Smooth muscle cell (in vitro differentiated cells): Measurements from ENCODE around the gene RAB11FIP4. TPM values are rescaled to one million over a fixed set of nuclear protein-coding genes. Genes with fewer than 3 reads are reported as not detected.

Experiments
- DNase-seq: peaks from one replicate; lab custom pipeline; 2025; ENCODE audit not compliant: unreplicated experiment; lab: John Stamatoyannopoulos, UW
- H2AFZ ChIP-seq: fragments of 200-600 bp; sonication (generic); 2 replicates; pipeline ENCODE4 v1.6.0; 2016; ENCODE audit warnings: antibody characterized with exemption, low read depth, mild to moderate bottlenecking
- H3F3A ChIP-seq: fragments of 200-600 bp; sonication (generic); 2 replicates; pipeline ENCODE4 v1.6.0; 2017; ENCODE audit warnings: antibody characterized with exemption, low read depth
- H3K27ac ChIP-seq: fragments of 200-600 bp; sonication (generic); 2 replicates; pipeline ENCODE4 v1.5.1; 2016; ENCODE audit warnings: low read depth, mild to moderate bottlenecking
- H3K27me3 ChIP-seq: fragments of 200-600 bp; sonication (generic); 2 replicates; pipeline ENCODE4 v1.6.1; 2016; ENCODE audit warnings: low read depth, mild to moderate bottlenecking
- H3K36me3 ChIP-seq: fragments of 200-600 bp; sonication (generic); 2 replicates; pipeline ENCODE4 v1.5.1; 2016; ENCODE audit warnings: low read depth
- H3K4me1 ChIP-seq: fragments of 200-600 bp; sonication (generic); 2 replicates; pipeline ENCODE4 v1.5.1; 2016; ENCODE audit warnings: low read depth
- H3K4me2 ChIP-seq: fragments of 200-600 bp; sonication (generic); 2 replicates; pipeline ENCODE4 v1.6.0; 2016; ENCODE audit warnings: mild to moderate bottlenecking
- H3K4me3 ChIP-seq: fragments of 200-600 bp; sonication (generic); 2 replicates; pipeline ENCODE4 v1.5.1; 2016; ENCODE audit warnings: mild to moderate bottlenecking
- H3K79me2 ChIP-seq: fragments of 200-600 bp; sonication (generic); 2 replicates; pipeline ENCODE4 v1.6.0; 2016; ENCODE audit warnings: low read depth, mild to moderate bottlenecking
- H3K9ac ChIP-seq: fragments of 200-600 bp; sonication (generic); 2 replicates; pipeline ENCODE4 v1.6.0; 2016; ENCODE audit warnings: low read depth
- H3K9me3 ChIP-seq: fragments of 200-600 bp; sonication (generic); replicated peaks from 2 replicates; pipeline ENCODE4 v1.5.1; 2016; ENCODE audit warnings: low read depth
- H4K20me1 ChIP-seq: fragments of 200-600 bp; sonication (generic); 2 replicates; pipeline ENCODE4 v1.6.0; 2016; ENCODE audit warnings: low read depth
- CTCF ChIP-seq: fragments of 200-600 bp; sonication (generic); IDR thresholded peaks from 2 replicates; pipeline ENCODE4 v1.5.1; 2017; ENCODE audit warnings: borderline replicate concordance, mild to moderate bottlenecking, antibody characterized with exemption; ENCODE audit not compliant: insufficient read depth, poor library complexity, severe bottlenecking
- WGBS: methylation state at CpG from one replicate; pipeline ENCODE4 v1.1.7; 2016; ENCODE audit warnings: low lambda C conversion rate; 5-methylcytosine and 5-hydroxymethylcytosine counted together
- polyA plus RNA-seq: library from polyadenylated mRNA; unstranded; fragments of >200 nt; fragmentation: Nextera tagmentation; extraction: Ambion mirVana; gene quantifications from 2 replicates; pipeline ENCODE4 v1.2.1, GENCODE V29; 2016
- total RNA-seq: library from RNA; depleted of rRNA; stranded (reverse); fragments of >200 nt; gene quantifications from 2 replicates; pipeline ENCODE4 v1.2.3, GENCODE V29; 2014

RAB11FIP4 gene
- total and polyA plus RNA-seq, 2 experiments from 2014 or later, result 0.42 to 2.9 TPM

GRCh38 chr17:31552568-31552967 lies 161.1 kb downstream of the RAB11FIP4 start:
- H3K9ac ChIP-seq, result no peak overlapping the region
- H3K36me3 ChIP-seq, result no peaks in the 10 kb centered on the region
- DNase-seq, result no peak
- no peak for TF ChIP-seq CTCF
- no peaks in the 10 kb centered on the region for H3K27me3 ChIP-seq
- 89% methylated on average over 3 of the region's 3 CpGs for WGBS
- no peaks in the 10 kb centered on the region for H4K20me1 ChIP-seq
- no peak overlapping the region for H3K4me3 ChIP-seq
- H3F3A ChIP-seq, result no peaks in the 10 kb centered on the region
- no peaks in the 10 kb centered on the region for H3K9me3 ChIP-seq
- H3K4me2 ChIP-seq, result no peak overlapping the region
- peaks cover 5% of the 10 kb centered on the region for H3K4me1 ChIP-seq
- no peak overlapping the region for H2AFZ ChIP-seq
- no peak overlapping the region for H3K27ac ChIP-seq
- H3K79me2 ChIP-seq, result no peaks in the 10 kb centered on the region

- Histone ChIP-seq H3K9ac (no peak overlapping the region), H3F3A (no peaks in the 10 kb centered on the region), H3K36me3 (no peaks in the 10 kb centered on the region), H2AFZ (no peak overlapping the region), H3K27me3 (no peaks in the 10 kb centered on the region), H3K27ac (no peak overlapping the region), H3K9me3 (no peaks in the 10 kb centered on the region), H3K79me2 (no peaks in the 10 kb centered on the region), H3K4me3 (no peak overlapping the region), H3K4me1 (peaks cover 5% of the 10 kb centered on the region), H3K4me2 (no peak overlapping the region), H4K20me1 (no peaks in the 10 kb centered on the region)
- 93% methylated on average over 5 of the region's 5 CpGs for WGBS
- no peak for TF ChIP-seq CTCF
- DNase-seq, result no peak
These were observed 162.0 kb downstream of the RAB11FIP4 start for GRCh38 chr17:31553506-31553905.

GRCh38 chr17:31554930-31555329 lies 163.5 kb downstream of the RAB11FIP4 start:
- Histone ChIP-seq H3K9ac (no peak overlapping the region), H3K4me2 (no peak overlapping the region), H3K9me3 (no peaks in the 10 kb centered on the region), H3K4me1 (peaks cover 5% of the 10 kb centered on the region), H3K27ac (no peak overlapping the region), H3F3A (no peaks in the 10 kb centered on the region), H4K20me1 (no peaks in the 10 kb centered on the region), H3K36me3 (no peaks in the 10 kb centered on the region), H3K27me3 (no peaks in the 10 kb centered on the region), H3K79me2 (peaks cover 8% of the 10 kb centered on the region), H2AFZ (no peak overlapping the region), H3K4me3 (no peak overlapping the region)
- TF ChIP-seq CTCF, result no peak
- 29% methylated on average over 1 of the region's 1 CpG for WGBS
- no peak for DNase-seq

GRCh38 chr17:31556969-31557645 lies 165.6 kb downstream of the RAB11FIP4 start:
- no peaks in the 10 kb centered on the region for H3F3A ChIP-seq
- peaks cover 12% of the 10 kb centered on the region for H3K4me1 ChIP-seq
- H3K9ac ChIP-seq, result no peak overlapping the region
- 64% methylated on average over 13 of the region's 13 CpGs for WGBS
- H2AFZ ChIP-seq, result no peak overlapping the region
- H3K4me3 ChIP-seq, result no peak overlapping the region
- TF ChIP-seq CTCF, result no peak
- DNase-seq, result no peak
- H4K20me1 ChIP-seq, result peaks cover 5% of the 10 kb centered on the region
- no peak overlapping the region for H3K4me2 ChIP-seq
- no peak overlapping the region for H3K27ac ChIP-seq
- no peaks in the 10 kb centered on the region for H3K36me3 ChIP-seq
- no peaks in the 10 kb centered on the region for H3K9me3 ChIP-seq
- H3K27me3 ChIP-seq, result no peaks in the 10 kb centered on the region
- peaks cover 30% of the 10 kb centered on the region for H3K79me2 ChIP-seq
